Measurements from ENCODE around the gene RAPGEFL1.
"Not testable (repeated sequence)": the region's sequence is repeated elsewhere in the genome, so short reads cannot be mapped to it uniquely, and the experiment has no call there.

DNA sequence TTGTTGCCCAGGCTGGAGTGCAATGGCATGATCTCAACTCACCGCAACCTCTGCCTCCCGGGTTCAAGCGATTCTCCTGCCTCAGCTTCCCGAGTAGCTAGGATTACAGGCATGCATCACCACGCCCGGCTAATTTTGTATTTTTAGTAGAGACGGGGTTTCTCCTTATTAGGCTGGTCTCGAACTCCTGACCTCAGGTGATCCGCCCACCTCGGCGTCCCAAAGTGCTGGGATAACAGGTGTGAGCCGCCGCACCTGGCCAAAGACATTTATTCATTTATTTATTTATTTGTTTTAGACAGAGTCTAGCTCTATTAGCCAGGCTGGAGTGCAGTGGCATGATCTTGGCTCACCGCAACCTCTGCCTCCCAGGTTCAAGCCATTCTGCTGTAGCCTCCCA lies 51.9 kb downstream of the RAPGEFL1 start:
- not testable (repeated sequence) for TF ChIP-seq POLR2A, CTCF, EP300 (IDR thresholded peaks at IDR 0.05)
